GM12801 (cell line): ENCODE data around the gene ATP5PF.

ENCODE experiments used
- CTCF ChIP-seq: IDR thresholded peaks from one replicate; pipeline ENCODE4 v1.5.1; 2011; ENCODE audit warnings: control low read depth; ENCODE audit not compliant: insufficient read length; ENCODE audit errors: extremely low read depth

The ATP5PF gene

GRCh38 chr21:25759573-25759972 is 24.9 kb upstream of the ATP5PF start:
- no peak for TF ChIP-seq CTCF

GRCh38 chr21:25757531-25757930 is 22.8 kb upstream of the ATP5PF start:
- no peak for TF ChIP-seq CTCF

GRCh38 chr21:25756190-25756932 is 21.7 kb upstream of the ATP5PF start:
- TF ChIP-seq CTCF, result no peak

- no peak for TF ChIP-seq CTCF
Observed at GRCh38 chr21:25752416-25752815, 17.7 kb upstream of the ATP5PF start.

- TF ChIP-seq CTCF, result no peak
Observed at GRCh38 chr21:25750085-25750484, 15.4 kb upstream of the ATP5PF start.

GRCh38 chr21:25744854-25745253 is 10.2 kb upstream of the ATP5PF start:
- no peak for TF ChIP-seq CTCF

GRCh38 chr21:25742900-25743299 is 8.2 kb upstream of the ATP5PF start:
- no peak for TF ChIP-seq CTCF
